Measurements from ENCODE around the gene SLC30A2.

The SLC30A2 gene

GRCh38 chr1:25993197-25993951 is 52.5 kb downstream of the SLC30A2 start:
- H3K9me2 ChIP-seq (replicated peaks; ENCODE audit: insufficient read depth, low read length), result no peaks in the 10 kb centered on the region
- H3K79me2 ChIP-seq (ENCODE audit: low read length), result 0 out of 2 replicates have a peak, but pooled peaks cover 9% of the 10 kb centered on the region
- no peak overlapping the region for H3K27ac ChIP-seq (ENCODE audit: low read length)
- no peaks in the 10 kb centered on the region for H4K20me1 ChIP-seq (ENCODE audit: insufficient read depth, low read length)
- no peaks in the 10 kb centered on the region for H3K9me3 ChIP-seq (replicated peaks; ENCODE audit: insufficient read depth, low read length)
- no peaks in the 10 kb centered on the region for H3K27me3 ChIP-seq (replicated peaks; ENCODE audit: insufficient read depth, low read length)
- no peak overlapping the region for H3K4me3 ChIP-seq (ENCODE audit: low read length)
- TF ChIP-seq EZH2phosphoT487 (IDR thresholded peaks at IDR 0.05; ENCODE audit: low read length), result no peak
- no peak for TF ChIP-seq EZH2 (optimal IDR thresholded peaks at IDR 0.05; ENCODE audit: low read depth, low read length)
- TF ChIP-seq, protein P1, sequence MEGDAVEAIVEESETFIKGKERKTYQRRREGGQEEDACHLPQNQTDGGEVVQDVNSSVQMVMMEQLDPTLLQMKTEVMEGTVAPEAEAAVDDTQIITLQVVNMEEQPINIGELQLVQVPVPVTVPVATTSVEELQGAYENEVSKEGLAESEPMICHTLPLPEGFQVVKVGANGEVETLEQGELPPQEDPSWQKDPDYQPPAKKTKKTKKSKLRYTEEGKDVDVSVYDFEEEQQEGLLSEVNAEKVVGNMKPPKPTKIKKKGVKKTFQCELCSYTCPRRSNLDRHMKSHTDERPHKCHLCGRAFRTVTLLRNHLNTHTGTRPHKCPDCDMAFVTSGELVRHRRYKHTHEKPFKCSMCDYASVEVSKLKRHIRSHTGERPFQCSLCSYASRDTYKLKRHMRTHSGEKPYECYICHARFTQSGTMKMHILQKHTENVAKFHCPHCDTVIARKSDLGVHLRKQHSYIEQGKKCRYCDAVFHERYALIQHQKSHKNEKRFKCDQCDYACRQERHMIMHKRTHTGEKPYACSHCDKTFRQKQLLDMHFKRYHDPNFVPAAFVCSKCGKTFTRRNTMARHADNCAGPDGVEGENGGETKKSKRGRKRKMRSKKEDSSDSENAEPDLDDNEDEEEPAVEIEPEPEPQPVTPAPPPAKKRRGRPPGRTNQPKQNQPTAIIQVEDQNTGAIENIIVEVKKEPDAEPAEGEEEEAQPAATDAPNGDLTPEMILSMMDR (IDR thresholded peaks at IDR 0.05; ENCODE audit: low read length), result no peak
- H3K36me3 ChIP-seq (replicated peaks; ENCODE audit: insufficient read depth, low read length), result no peaks in the 10 kb centered on the region
- H3F3A ChIP-seq (ENCODE audit: insufficient read depth, low read length), result peaks cover 8% of the 10 kb centered on the region
- no peak overlapping the region for H2AFZ ChIP-seq (ENCODE audit: low read length)
- H3K4me2 ChIP-seq (ENCODE audit: low read depth, low read length), result no peak overlapping the region
- no peak overlapping the region for H3K9ac ChIP-seq (ENCODE audit: low read length)
- H3K4me1 ChIP-seq (ENCODE audit: low read length), result peaks cover 8% of the 10 kb centered on the region
- no peak for DNase-seq

DNA sequence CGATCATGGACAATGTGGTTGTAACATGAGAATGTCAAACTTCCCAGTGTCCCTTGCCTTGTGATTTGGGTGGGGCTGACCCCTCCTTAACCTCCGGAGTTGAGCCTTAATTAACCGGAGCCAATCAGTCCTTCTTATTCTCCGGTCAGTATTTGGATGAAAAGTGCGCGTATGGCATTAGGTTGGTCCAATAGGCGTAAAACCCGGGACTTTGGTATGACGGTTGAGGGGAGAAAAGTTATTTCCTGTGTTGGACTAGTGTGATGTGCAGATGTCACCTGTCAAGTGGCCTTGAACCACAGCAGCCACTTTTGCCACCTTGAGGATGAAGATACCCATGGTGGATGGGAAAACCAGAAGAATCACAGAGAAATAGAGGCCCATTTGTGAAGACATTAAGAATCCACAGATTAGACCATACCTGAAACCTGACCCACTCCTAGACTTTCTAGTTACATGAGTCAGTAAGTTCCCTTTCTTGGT is 53.2 kb downstream of the SLC30A2 start:
- no peaks in the 10 kb centered on the region for H4K20me1 ChIP-seq (ENCODE audit: insufficient read depth, low read length)
- no peak overlapping the region for H3K27ac ChIP-seq (ENCODE audit: low read length)

GRCh38 chr1:25991937-25992688 is 53.8 kb downstream of the SLC30A2 start:
- H3K4me1 ChIP-seq (ENCODE audit: low read length), result peaks cover 7% of the 10 kb centered on the region

More for the DNA sequence above, 53.2 kb downstream of the SLC30A2 start:
- H3K36me3 ChIP-seq (replicated peaks; ENCODE audit: insufficient read depth, low read length), result no peaks in the 10 kb centered on the region
- H3K9me3 ChIP-seq (replicated peaks; ENCODE audit: insufficient read depth, low read length), result no peaks in the 10 kb centered on the region
- 0 out of 2 replicates have a peak, but pooled peaks cover 9% of the 10 kb centered on the region for H3K79me2 ChIP-seq (ENCODE audit: low read length)
- H3K9me2 ChIP-seq (replicated peaks; ENCODE audit: insufficient read depth, low read length), result no peaks in the 10 kb centered on the region
- DNase-seq, result no peak
- TF ChIP-seq, protein P1 (IDR thresholded peaks at IDR 0.05; ENCODE audit: low read length), result no peak
- TF ChIP-seq EZH2 (optimal IDR thresholded peaks at IDR 0.05; ENCODE audit: low read depth, low read length) (no peak), EZH2phosphoT487 (IDR thresholded peaks at IDR 0.05; ENCODE audit: low read length) (no peak)
- peaks cover 8% of the 10 kb centered on the region for H3K4me1 ChIP-seq (ENCODE audit: low read length)
- no peaks in the 10 kb centered on the region for H3K27me3 ChIP-seq (replicated peaks; ENCODE audit: insufficient read depth, low read length)
- no peak overlapping the region for H3K9ac ChIP-seq (ENCODE audit: low read length)
- H3K4me3 ChIP-seq (ENCODE audit: low read length), result no peak overlapping the region
- H2AFZ ChIP-seq (ENCODE audit: low read length), result no peak overlapping the region
- no peak overlapping the region for H3K4me2 ChIP-seq (ENCODE audit: low read depth, low read length)
- peaks cover 8% of the 10 kb centered on the region for H3F3A ChIP-seq (ENCODE audit: insufficient read depth, low read length)

More at GRCh38 chr1:25991937-25992688, 53.8 kb downstream of the SLC30A2 start:
- Histone ChIP-seq H3K36me3 (replicated peaks; ENCODE audit: insufficient read depth, low read length) (no peaks in the 10 kb centered on the region), H3K9ac (ENCODE audit: low read length) (no peak overlapping the region), H3K4me2 (ENCODE audit: low read depth, low read length) (no peak overlapping the region), H3K9me3 (replicated peaks; ENCODE audit: insufficient read depth, low read length) (no peaks in the 10 kb centered on the region), H3F3A (ENCODE audit: insufficient read depth, low read length) (peaks cover 5% of the 10 kb centered on the region), H3K9me2 (replicated peaks; ENCODE audit: insufficient read depth, low read length) (no peaks in the 10 kb centered on the region), H3K4me3 (ENCODE audit: low read length) (no peak overlapping the region), H3K27me3 (replicated peaks; ENCODE audit: insufficient read depth, low read length) (no peaks in the 10 kb centered on the region), H3K79me2 (ENCODE audit: low read length) (0 out of 2 replicates have a peak, but pooled peaks cover 9% of the 10 kb centered on the region), H3K27ac (ENCODE audit: low read length) (no peak overlapping the region), H4K20me1 (ENCODE audit: insufficient read depth, low read length) (no peaks in the 10 kb centered on the region), H2AFZ (ENCODE audit: low read length) (no peak overlapping the region)
- no peak for TF ChIP-seq EZH2 (optimal IDR thresholded peaks at IDR 0.05; ENCODE audit: low read depth, low read length)
- TF ChIP-seq, protein P1 (IDR thresholded peaks at IDR 0.05; ENCODE audit: low read length), result no peak
- no peak for TF ChIP-seq EZH2phosphoT487 (IDR thresholded peaks at IDR 0.05; ENCODE audit: low read length)
- DNase-seq, result no peak

Data from MM.1S (cell line).